Left lung (tissue), 10 donors: ENCODE measurements around the gene PTPRM. TPM values are rescaled to one million over a fixed set of nuclear protein-coding genes. Genes with fewer than 3 reads are reported as not detected.

Experiments used
- ATAC-seq: fragments of 200-7000 bp; cut with Tn5 transposase; one replicate; pipeline ENCODE4 v1.9.1; 2020; ENCODE audit warnings: moderate library complexity
- DNase-seq, 4 donors: peaks; one replicate each; pipeline ENCODE4 v3.0.0-alpha.2; 2013 to 2020
- H3K27ac ChIP-seq, 2 donors: fragments of 200-600 bp; sonication (generic) in 1 of 2; one replicate each; pipeline versions ENCODE4 v1.5.0 to v1.8.0; 2020 to 2021
- H3K27me3 ChIP-seq, 2 donors: fragments of 200-600 bp; sonication (generic) in 1 of 2; one replicate each; pipeline versions ENCODE4 v1.5.0 to v1.8.0; 2020 to 2021
- H3K36me3 ChIP-seq, 2 donors: fragments of 200-600 bp; sonication (generic) in 1 of 2; one replicate each; pipeline versions ENCODE4 v1.5.0 to v1.8.0; 2020 to 2021
- H3K4me1 ChIP-seq, 2 donors: fragments of 200-600 bp; one replicate each; pipeline ENCODE4 v1.8.0; 2021
- H3K4me3 ChIP-seq, 2 donors: fragments of 200-600 bp; sonication (generic) in 1 of 2; one replicate each; pipeline versions ENCODE4 v1.5.0 to v1.8.0; 2020 to 2021; ENCODE audit warnings: mild to moderate bottlenecking in 1 of 2
- H3K9me3 ChIP-seq, 2 donors: fragments of 200-600 bp; sonication (generic) in 1 of 2; one replicate each; pipeline versions ENCODE4 v1.5.0 to v1.8.0; 2020 to 2021
- CTCF ChIP-seq, 2 donors: fragments of 200-600 bp; sonication (generic) in 1 of 2; IDR thresholded peaks; one replicate each; pipeline versions ENCODE4 v1.5.0 to v1.8.0; 2021; ENCODE audit warnings: antibody characterized with exemption in 2 of 2
- intact Hi-C, 2 donors: fragments of 100-400 bp; cut with DNase I; formaldehyde crosslinking; loops; one replicate each; pipeline versions ENCODE4 v1.11.2 to v1.14.2; 2022
- polyA plus RNA-seq, 6 donors: library from polyadenylated mRNA; unstranded; fragments of 120-200 nt; gene quantifications; one replicate each; pipeline ENCODE4 v1.2.1, GENCODE V29; 2013; ENCODE audit not compliant: insufficient read length in 6 of 6
- total RNA-seq, 2 donors: library from RNA; stranded (reverse); fragmentation: NEBNext Ultra II Directional; extraction: Animal tissue kit (Norgen Biotek cat#: 25700); gene quantifications; one replicate each; pipeline ENCODE4 v1.2.1, GENCODE V29; 2021
- donor health status: DM: no; HTN: yes; CAD: no.
- donor health status: DM: no; HTN: no; CAD: no.

Gene PTPRM
- total and polyA plus RNA-seq, 8 donors: 76.4 to 99.6 (median 90.1) TPM

GRCh38 chr18:7624697-7625096 is 57.6 kb downstream of the PTPRM start:
- TF ChIP-seq CTCF (IDR thresholded peaks at IDR 0.05): no peak
- intact Hi-C loops: no loop called here

GRCh38 chr18:7626175-7626921 is 59.2 kb downstream of the PTPRM start:
- DNase-seq (no peak), ATAC-seq (peak; percentile 24)
- Histone ChIP-seq H3K27ac (peak overlapping the region in 1 of 2 donors; percentile 15), H3K27me3 (no peaks in the 10 kb centered on the region), H3K36me3 (no peaks in the 10 kb centered on the region), H3K9me3 (no peaks in the 10 kb centered on the region), H3K4me3 (no peak overlapping the region), H3K4me1 (peaks cover 0 to 18% of the 10 kb centered on the region in 2 donors)
- intact Hi-C loops: no loop called here
- TF ChIP-seq CTCF (IDR thresholded peaks at IDR 0.05): no peak

More at GRCh38 chr18:7624697-7625096, 57.6 kb downstream of the PTPRM start:
- no peak for ATAC-seq
- no peaks in the 10 kb centered on the region for H3K9me3 ChIP-seq
- DNase-seq: no peak
- H3K4me3 ChIP-seq: no peak overlapping the region
- no peaks in the 10 kb centered on the region for H3K36me3 ChIP-seq
- H3K27ac ChIP-seq: no peak overlapping the region
- peaks cover 0 to 18% of the 10 kb centered on the region in 2 donors for H3K4me1 ChIP-seq
- H3K27me3 ChIP-seq: no peaks in the 10 kb centered on the region

GRCh38 chr18:7626922-7627440 is 59.9 kb downstream of the PTPRM start:
- peak overlapping the region in 1 of 2 donors; percentile 15 for H3K27ac ChIP-seq
- H3K4me3 ChIP-seq: no peak overlapping the region
- H3K4me1 ChIP-seq: peaks cover 0 to 18% of the 10 kb centered on the region in 2 donors
- H3K9me3 ChIP-seq: no peaks in the 10 kb centered on the region
- ATAC-seq (peak; percentile 80), DNase-seq (no peak)
- no peaks in the 10 kb centered on the region for H3K36me3 ChIP-seq
- TF ChIP-seq CTCF (IDR thresholded peaks at IDR 0.05): no peak
- H3K27me3 ChIP-seq: no peaks in the 10 kb centered on the region
- intact Hi-C loops: no loop called here

- intact Hi-C loops: no loop called here
- TF ChIP-seq CTCF (IDR thresholded peaks at IDR 0.05): no peak
Observed at GRCh38 chr18:7629416-7629815, 62.3 kb downstream of the PTPRM start.

GRCh38 chr18:7630731-7631442 is 63.8 kb downstream of the PTPRM start:
- Histone ChIP-seq H3K4me3 (no peak overlapping the region), H3K9me3 (no peaks in the 10 kb centered on the region), H3K4me1 (peaks cover 0 to 18% of the 10 kb centered on the region in 2 donors), H3K27me3 (no peaks in the 10 kb centered on the region), H3K27ac (no peak overlapping the region), H3K36me3 (no peaks in the 10 kb centered on the region)
- no peak for ATAC-seq
- TF ChIP-seq CTCF (IDR thresholded peaks at IDR 0.05): no peak
- intact Hi-C loops: no loop called here
- DNase-seq: no peak

More at GRCh38 chr18:7629416-7629815, 62.3 kb downstream of the PTPRM start:
- Histone ChIP-seq H3K36me3 (no peaks in the 10 kb centered on the region), H3K9me3 (no peaks in the 10 kb centered on the region), H3K27me3 (no peaks in the 10 kb centered on the region), H3K4me1 (peaks cover 0 to 18% of the 10 kb centered on the region in 2 donors), H3K27ac (no peak overlapping the region), H3K4me3 (no peak overlapping the region)
- ATAC-seq (no peak), DNase-seq (no peak)
